ENCODE results near the gene SUFU. TPM values are rescaled to one million over a fixed set of nuclear protein-coding genes. Genes with fewer than 3 reads are reported as not detected.

The SUFU gene
- total RNA-seq, 1 experiment from 2014 or later: 13.1 TPM

DNA sequence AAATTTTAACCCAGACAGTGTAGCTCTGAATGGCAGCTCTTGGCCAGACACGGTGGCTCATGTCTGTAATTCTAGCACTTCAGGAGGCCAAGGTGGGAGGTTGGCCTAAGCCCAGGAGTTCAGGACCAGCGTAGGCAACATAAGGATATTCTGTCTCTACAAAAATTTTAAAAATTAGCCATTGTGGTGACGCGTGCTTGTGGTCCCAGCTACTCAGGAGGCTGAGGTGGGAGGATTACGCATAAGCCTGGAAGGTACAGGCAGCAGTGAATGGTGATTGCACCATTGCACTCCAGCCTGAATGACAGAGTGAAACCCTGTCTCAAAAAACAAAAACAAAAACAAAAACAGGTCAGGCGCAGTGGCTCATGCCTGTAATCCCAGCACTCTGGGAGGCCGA is 50.0 kb downstream of the SUFU start:
- POLR2A ChIA-PET: interaction anchor here (1.3 kb wide), 1 partner anchor 103 kb away, joined by 3 read pairs; no protein-coding TSS in a partner anchor
- Mint-ChIP-seq H3K4me3 (no peak overlapping the region), H3K4me1 (no peaks in the 10 kb centered on the region), H3K36me3 (peaks cover 14% of the 10 kb centered on the region), H3K27ac (no peak overlapping the region), H3K9me3 (no peaks in the 10 kb centered on the region), H3K27me3 (ENCODE audit: low read depth) (peaks cover 3% of the 10 kb centered on the region; the same call in 1 of the 2 replicates)
- DNase-seq (ENCODE audit: low spot score) (no peak), ATAC-seq (no peak)
- CTCF ChIA-PET: interaction anchor here (1.0 to 1.4 kb wide), 3 partner anchors 12 to 125 kb away, joined by 3 read pairs; no protein-coding TSS in a partner anchor
- TF ChIP-seq NR2C2 (CRISPR knock-in tag; IDR thresholded peaks at IDR 0.05) (no peak), ZNF416 (CRISPR knock-in tag; IDR thresholded peaks at IDR 0.05) (no peak), JAZF1 (CRISPR knock-in tag; IDR thresholded peaks at IDR 0.05) (no peak), ZNF423 (CRISPR knock-in tag; IDR thresholded peaks at IDR 0.05) (no peak), NFE2L1 (CRISPR knock-in tag; IDR thresholded peaks at IDR 0.05) (no peak), CREB1 (CRISPR knock-in tag; IDR thresholded peaks at IDR 0.05) (no peak), GRHL2 (CRISPR knock-in tag; IDR thresholded peaks at IDR 0.05; ENCODE audit: insufficient replicate concordance, severe bottlenecking) (no peak), ZNF396 (CRISPR knock-in tag; IDR thresholded peaks at IDR 0.05; ENCODE audit: borderline replicate concordance) (no peak), ELF4 (CRISPR knock-in tag; IDR thresholded peaks at IDR 0.05; ENCODE audit: low read depth) (no peak), ZNF219 (CRISPR knock-in tag; IDR thresholded peaks at IDR 0.05; ENCODE audit: borderline replicate concordance) (no peak), TEAD4 (CRISPR knock-in tag; IDR thresholded peaks at IDR 0.05) (no peak)
- TF ChIP-seq, protein P1, sequence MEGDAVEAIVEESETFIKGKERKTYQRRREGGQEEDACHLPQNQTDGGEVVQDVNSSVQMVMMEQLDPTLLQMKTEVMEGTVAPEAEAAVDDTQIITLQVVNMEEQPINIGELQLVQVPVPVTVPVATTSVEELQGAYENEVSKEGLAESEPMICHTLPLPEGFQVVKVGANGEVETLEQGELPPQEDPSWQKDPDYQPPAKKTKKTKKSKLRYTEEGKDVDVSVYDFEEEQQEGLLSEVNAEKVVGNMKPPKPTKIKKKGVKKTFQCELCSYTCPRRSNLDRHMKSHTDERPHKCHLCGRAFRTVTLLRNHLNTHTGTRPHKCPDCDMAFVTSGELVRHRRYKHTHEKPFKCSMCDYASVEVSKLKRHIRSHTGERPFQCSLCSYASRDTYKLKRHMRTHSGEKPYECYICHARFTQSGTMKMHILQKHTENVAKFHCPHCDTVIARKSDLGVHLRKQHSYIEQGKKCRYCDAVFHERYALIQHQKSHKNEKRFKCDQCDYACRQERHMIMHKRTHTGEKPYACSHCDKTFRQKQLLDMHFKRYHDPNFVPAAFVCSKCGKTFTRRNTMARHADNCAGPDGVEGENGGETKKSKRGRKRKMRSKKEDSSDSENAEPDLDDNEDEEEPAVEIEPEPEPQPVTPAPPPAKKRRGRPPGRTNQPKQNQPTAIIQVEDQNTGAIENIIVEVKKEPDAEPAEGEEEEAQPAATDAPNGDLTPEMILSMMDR (IDR thresholded peaks at IDR 0.05): no peak
- TF ChIP-seq, protein P2, sequence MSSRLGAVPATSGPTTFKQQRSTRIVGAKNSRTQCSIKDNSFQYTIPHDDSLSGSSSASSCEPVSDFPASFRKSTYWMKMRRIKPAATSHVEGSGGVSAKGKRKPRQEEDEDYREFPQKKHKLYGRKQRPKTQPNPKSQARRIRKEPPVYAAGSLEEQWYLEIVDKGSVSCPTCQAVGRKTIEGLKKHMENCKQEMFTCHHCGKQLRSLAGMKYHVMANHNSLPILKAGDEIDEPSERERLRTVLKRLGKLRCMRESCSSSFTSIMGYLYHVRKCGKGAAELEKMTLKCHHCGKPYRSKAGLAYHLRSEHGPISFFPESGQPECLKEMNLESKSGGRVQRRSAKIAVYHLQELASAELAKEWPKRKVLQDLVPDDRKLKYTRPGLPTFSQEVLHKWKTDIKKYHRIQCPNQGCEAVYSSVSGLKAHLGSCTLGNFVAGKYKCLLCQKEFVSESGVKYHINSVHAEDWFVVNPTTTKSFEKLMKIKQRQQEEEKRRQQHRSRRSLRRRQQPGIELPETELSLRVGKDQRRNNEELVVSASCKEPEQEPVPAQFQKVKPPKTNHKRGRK (CRISPR knock-in tag; IDR thresholded peaks at IDR 0.05; ENCODE audit: borderline replicate concordance): no peak
- TF ChIP-seq, protein P3, sequence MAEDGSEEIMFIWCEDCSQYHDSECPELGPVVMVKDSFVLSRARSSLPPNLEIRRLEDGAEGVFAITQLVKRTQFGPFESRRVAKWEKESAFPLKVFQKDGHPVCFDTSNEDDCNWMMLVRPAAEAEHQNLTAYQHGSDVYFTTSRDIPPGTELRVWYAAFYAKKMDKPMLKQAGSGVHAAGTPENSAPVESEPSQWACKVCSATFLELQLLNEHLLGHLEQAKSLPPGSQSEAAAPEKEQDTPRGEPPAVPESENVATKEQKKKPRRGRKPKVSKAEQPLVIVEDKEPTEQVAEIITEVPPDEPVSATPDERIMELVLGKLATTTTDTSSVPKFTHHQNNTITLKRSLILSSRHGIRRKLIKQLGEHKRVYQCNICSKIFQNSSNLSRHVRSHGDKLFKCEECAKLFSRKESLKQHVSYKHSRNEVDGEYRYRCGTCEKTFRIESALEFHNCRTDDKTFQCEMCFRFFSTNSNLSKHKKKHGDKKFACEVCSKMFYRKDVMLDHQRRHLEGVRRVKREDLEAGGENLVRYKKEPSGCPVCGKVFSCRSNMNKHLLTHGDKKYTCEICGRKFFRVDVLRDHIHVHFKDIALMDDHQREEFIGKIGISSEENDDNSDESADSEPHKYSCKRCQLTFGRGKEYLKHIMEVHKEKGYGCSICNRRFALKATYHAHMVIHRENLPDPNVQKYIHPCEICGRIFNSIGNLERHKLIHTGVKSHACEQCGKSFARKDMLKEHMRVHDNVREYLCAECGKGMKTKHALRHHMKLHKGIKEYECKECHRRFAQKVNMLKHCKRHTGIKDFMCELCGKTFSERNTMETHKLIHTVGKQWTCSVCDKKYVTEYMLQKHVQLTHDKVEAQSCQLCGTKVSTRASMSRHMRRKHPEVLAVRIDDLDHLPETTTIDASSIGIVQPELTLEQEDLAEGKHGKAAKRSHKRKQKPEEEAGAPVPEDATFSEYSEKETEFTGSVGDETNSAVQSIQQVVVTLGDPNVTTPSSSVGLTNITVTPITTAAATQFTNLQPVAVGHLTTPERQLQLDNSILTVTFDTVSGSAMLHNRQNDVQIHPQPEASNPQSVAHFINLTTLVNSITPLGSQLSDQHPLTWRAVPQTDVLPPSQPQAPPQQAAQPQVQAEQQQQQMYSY (CRISPR knock-in tag; IDR thresholded peaks at IDR 0.05): no peak
- TF ChIP-seq, protein P4, sequence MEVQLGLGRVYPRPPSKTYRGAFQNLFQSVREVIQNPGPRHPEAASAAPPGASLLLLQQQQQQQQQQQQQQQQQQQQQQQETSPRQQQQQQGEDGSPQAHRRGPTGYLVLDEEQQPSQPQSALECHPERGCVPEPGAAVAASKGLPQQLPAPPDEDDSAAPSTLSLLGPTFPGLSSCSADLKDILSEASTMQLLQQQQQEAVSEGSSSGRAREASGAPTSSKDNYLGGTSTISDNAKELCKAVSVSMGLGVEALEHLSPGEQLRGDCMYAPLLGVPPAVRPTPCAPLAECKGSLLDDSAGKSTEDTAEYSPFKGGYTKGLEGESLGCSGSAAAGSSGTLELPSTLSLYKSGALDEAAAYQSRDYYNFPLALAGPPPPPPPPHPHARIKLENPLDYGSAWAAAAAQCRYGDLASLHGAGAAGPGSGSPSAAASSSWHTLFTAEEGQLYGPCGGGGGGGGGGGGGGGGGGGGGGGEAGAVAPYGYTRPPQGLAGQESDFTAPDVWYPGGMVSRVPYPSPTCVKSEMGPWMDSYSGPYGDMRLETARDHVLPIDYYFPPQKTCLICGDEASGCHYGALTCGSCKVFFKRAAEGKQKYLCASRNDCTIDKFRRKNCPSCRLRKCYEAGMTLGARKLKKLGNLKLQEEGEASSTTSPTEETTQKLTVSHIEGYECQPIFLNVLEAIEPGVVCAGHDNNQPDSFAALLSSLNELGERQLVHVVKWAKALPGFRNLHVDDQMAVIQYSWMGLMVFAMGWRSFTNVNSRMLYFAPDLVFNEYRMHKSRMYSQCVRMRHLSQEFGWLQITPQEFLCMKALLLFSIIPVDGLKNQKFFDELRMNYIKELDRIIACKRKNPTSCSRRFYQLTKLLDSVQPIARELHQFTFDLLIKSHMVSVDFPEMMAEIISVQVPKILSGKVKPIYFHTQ (CRISPR knock-in tag; IDR thresholded peaks at IDR 0.05): no peak
- TF ChIP-seq, protein P5, sequence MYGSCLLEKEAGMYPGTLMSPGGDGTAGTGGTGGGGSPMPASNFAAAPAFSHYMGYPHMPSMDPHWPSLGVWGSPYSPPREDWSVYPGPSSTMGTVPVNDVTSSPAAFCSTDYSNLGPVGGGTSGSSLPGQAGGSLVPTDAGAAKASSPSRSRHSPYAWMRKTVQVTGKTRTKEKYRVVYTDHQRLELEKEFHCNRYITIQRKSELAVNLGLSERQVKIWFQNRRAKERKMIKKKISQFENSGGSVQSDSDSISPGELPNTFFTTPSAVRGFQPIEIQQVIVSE (CRISPR knock-in tag; IDR thresholded peaks at IDR 0.05; ENCODE audit: borderline replicate concordance): no peak
- TF ChIP-seq, protein P6, sequence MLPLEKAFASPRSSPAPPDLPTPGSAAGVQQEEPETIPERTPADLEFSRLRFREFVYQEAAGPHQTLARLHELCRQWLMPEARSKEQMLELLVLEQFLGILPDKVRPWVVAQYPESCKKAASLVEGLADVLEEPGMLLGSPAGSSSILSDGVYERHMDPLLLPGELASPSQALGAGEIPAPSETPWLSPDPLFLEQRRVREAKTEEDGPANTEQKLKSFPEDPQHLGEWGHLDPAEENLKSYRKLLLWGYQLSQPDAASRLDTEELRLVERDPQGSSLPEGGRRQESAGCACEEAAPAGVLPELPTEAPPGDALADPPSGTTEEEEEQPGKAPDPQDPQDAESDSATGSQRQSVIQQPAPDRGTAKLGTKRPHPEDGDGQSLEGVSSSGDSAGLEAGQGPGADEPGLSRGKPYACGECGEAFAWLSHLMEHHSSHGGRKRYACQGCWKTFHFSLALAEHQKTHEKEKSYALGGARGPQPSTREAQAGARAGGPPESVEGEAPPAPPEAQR (CRISPR knock-in tag; IDR thresholded peaks at IDR 0.05): no peak
